Measurements from ENCODE around the gene MAP4K4. TPM values are rescaled to one million over a fixed set of nuclear protein-coding genes. Genes with fewer than 3 reads are reported as not detected.
A peak's percentile ranks its signal among the peaks of the same experiment; 100 is the strongest.

The MAP4K4 gene
- total and polyA plus RNA-seq, 2 of the 4 experiments (the other 2 are of a cell fraction): 89.4 to 124 TPM

- Histone ChIP-seq H4K8ac (ENCODE audit: low read depth in 2 of 2, low read length in 2 of 2) (no peak overlapping the region), H3K36me3 (ENCODE audit: control insufficient read depth, insufficient read depth, low read length) (no peaks in the 10 kb centered on the region), H3K4me3 (ENCODE audit: insufficient read depth, low read depth, low read length) (no peak overlapping the region), H3K4ac (ENCODE audit: low read depth, low read length) (no peak overlapping the region), H3K18ac (ENCODE audit: low read depth, low read length) (no peak overlapping the region), H3K27ac (ENCODE audit: insufficient read depth, low read length) (no peak overlapping the region), H3K9me3 (ENCODE audit: control insufficient read depth, insufficient read depth, low read length) (no peaks in the 10 kb centered on the region), H4K5ac (ENCODE audit: low read depth, low read length) (no peak overlapping the region), H4K91ac (ENCODE audit: insufficient read depth, low read depth, low read length) (no peak overlapping the region), H2AFZ (replicated peaks; ENCODE audit: low read length, poor library complexity) (no peak overlapping the region), H2BK15ac (ENCODE audit: low read depth, low read length) (no peak overlapping the region), H3K56ac (ENCODE audit: extremely low read depth, insufficient read depth, low read length) (no peak overlapping the region), H3K27me3 (ENCODE audit: control insufficient read depth, insufficient read depth, low read length) (no peaks in the 10 kb centered on the region), H4K20me1 (ENCODE audit: insufficient read depth, low read length) (peaks cover 98% of the 10 kb centered on the region), H3K4me1 (ENCODE audit: control insufficient read depth, insufficient read depth, low read length) (peaks cover 27% of the 10 kb centered on the region), H2BK120ac (ENCODE audit: low read depth, low read length) (no peak overlapping the region), H3K79me1 (ENCODE audit: low read depth in 1 of 2, low read length in 2 of 2) (peaks cover 22 to 86% of the 10 kb centered on the region in 2 experiments), H3K14ac (replicated peaks; ENCODE audit: low read depth, low read length) (no peak overlapping the region), H3K23ac (ENCODE audit: low read depth, low read length) (peak overlapping the region; percentile 38; the same call in 1 of the 2 replicates), H2BK5ac (ENCODE audit: low read depth, low read length, poor library complexity, severe bottlenecking) (no peak overlapping the region), H3K9me1 (ENCODE audit: insufficient read depth, low read length) (peaks cover 40% of the 10 kb centered on the region), H2AK9ac (replicated peaks; ENCODE audit: low read depth, low read length, poor library complexity) (no peak overlapping the region), H2BK20ac (ENCODE audit: low read depth, low read length) (no peak overlapping the region), H3K9ac (ENCODE audit: low read depth, low read length) (no peak overlapping the region), H3K4me2 (ENCODE audit: low read depth, low read length) (no peak overlapping the region), H2AK5ac (ENCODE audit: low read depth, low read length) (no peak overlapping the region)
- in situ Hi-C loops (cut with MboI; ENCODE audit: low sequenced_read_pairs): no loop called here
- ChIA-PET CTCF (no interaction called here), POLR2A (ENCODE audit: unreplicated experiment) (interaction anchor here (1.1 kb wide), 1 partner anchor 34 kb away, joined by 8 read pairs; no protein-coding TSS in a partner anchor)
- no peak for TF ChIP-seq CEBPB (IDR thresholded peaks at IDR 0.05; ENCODE audit: low read depth, low read length)
- BruUV-seq (replicated peaks): no TSS peak
- dilution Hi-C loops (cut with HindIII; ENCODE audit: low sequenced_read_pairs, unreplicated experiment): no loop called here
- no CpG with 5 or more reads among the region's 3 CpGs for WGBS, 2 experiments (ENCODE audit: extremely low coverage in 2 of 2, insufficient read length in 1 of 2)
- ATAC-seq (ENCODE audit: low read depth): no peak
- no peak for DNase-seq
- intact Hi-C loops (cut with micrococcal nuclease): loop anchor here (5.0 kb wide), 1 partner anchor 38 kb away; no protein-coding TSS in a partner anchor
Observed at GRCh38 chr2:101779656-101780055, 82.1 kb downstream of the MAP4K4 start.
